ENCODE results near the gene WWOX.

Gene WWOX

DNA sequence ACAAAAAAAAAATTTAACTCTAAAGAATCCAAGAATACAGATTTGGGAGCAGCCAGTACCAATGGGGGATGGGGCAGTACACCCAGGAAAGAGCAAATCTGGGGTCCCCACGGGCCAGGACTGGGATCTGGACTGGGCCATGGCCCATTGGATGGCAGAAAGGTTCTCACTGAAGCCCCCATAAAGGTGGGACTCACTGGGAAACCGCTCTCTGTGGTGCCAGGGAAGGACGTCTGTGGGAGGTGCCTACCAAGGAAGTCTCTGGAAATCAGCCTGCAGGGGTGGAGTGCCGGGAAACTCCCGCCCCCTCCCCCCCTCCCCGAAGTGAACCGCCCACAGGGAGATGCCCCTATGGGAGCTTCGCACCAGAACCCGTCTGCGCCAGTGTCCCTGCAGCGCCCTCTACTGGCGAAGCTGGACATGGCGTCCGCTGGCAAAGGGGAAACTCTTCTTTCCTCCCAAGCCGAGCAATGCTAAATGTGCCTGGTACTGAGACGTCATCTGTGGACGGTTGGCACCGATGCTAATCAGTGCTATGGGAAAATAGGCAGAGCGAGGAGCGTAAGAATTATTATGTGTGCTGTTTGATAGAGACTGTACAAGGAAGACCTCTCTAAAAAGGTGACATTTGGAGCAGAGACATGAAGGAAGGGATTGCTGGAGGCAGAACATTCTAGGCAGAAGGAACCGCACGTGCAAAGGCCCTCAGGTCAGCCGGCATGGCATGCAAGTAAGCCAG, 671.1 kb downstream of the WWOX start:
- TF ChIP-seq, protein P1, sequence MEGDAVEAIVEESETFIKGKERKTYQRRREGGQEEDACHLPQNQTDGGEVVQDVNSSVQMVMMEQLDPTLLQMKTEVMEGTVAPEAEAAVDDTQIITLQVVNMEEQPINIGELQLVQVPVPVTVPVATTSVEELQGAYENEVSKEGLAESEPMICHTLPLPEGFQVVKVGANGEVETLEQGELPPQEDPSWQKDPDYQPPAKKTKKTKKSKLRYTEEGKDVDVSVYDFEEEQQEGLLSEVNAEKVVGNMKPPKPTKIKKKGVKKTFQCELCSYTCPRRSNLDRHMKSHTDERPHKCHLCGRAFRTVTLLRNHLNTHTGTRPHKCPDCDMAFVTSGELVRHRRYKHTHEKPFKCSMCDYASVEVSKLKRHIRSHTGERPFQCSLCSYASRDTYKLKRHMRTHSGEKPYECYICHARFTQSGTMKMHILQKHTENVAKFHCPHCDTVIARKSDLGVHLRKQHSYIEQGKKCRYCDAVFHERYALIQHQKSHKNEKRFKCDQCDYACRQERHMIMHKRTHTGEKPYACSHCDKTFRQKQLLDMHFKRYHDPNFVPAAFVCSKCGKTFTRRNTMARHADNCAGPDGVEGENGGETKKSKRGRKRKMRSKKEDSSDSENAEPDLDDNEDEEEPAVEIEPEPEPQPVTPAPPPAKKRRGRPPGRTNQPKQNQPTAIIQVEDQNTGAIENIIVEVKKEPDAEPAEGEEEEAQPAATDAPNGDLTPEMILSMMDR (IDR thresholded peaks at IDR 0.05; ENCODE audit: low read depth, low read length) = peak; percentile 30
- DNase-seq (ENCODE audit: extremely low read depth, low read depth) = no peak

DNA sequence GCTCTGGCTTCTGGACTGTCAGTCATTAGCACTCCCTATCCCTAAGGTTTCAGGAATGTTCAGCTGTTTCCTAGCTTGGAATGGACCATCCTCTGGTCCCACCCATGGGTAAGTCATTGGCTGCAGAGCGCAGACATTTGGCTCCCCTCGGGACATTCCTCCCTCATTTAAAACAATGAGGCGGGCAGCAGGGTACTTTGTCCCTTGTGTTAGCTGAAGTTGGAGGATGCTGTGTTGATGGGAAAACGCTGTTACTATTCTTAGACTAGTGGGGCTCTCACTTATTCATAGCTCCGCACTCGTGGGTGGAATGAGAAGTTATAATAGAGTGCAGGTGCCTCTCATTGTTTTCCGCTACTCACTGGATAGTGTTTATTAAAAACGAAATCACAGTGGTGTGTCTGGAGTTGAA, 673.8 kb downstream of the WWOX start:
- TF ChIP-seq, protein P1 (IDR thresholded peaks at IDR 0.05; ENCODE audit: low read depth, low read length) = no peak

DNA sequence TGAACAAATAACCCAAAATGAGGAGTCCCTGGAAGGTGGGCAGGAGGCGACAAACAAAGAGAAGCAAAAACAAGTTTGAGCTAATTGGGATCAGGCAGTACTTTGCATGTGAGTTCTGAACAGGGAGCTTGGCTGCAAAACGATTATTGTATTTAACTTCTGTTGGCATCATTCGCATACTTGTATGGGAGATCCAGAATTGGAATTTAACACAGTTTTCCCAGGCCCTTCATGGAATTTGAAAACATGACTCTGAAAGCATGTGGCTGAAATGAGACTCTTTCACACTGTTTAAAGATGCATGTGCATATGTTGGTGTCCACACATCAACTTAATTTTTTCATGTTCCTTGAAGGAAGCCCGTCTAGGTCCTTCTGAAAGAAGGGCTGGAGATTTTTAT, 674.3 kb downstream of the WWOX start:
- DNase-seq (ENCODE audit: extremely low read depth, low read depth) = no peak
- TF ChIP-seq, protein P1 (IDR thresholded peaks at IDR 0.05; ENCODE audit: low read depth, low read length) = no peak

More for the DNA sequence above, 673.8 kb downstream of the WWOX start:
- DNase-seq (ENCODE audit: extremely low read depth, low read depth) = no peak

DNA sequence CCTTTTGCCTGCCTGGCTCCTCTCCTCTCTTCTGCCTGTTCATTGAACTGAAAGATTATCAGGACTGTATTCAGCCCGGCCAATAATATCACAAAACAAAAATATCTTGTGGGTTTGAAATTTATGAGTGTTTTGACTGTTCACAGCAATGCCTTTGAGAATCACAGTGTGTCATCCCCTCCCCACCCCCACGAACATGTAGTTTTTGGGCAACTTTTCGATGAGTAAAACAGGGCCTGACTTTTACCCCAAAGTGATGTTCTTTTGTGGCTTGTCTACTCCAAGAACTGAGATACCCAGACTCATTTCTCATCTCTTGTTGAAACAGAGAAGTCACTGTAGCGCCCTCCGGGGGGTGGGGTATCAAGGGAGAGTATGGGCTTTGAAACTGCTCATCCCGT, 675.7 kb downstream of the WWOX start:
- TF ChIP-seq, protein P1 (IDR thresholded peaks at IDR 0.05; ENCODE audit: low read depth, low read length) = no peak
- DNase-seq (ENCODE audit: extremely low read depth, low read depth) = no peak

DNA sequence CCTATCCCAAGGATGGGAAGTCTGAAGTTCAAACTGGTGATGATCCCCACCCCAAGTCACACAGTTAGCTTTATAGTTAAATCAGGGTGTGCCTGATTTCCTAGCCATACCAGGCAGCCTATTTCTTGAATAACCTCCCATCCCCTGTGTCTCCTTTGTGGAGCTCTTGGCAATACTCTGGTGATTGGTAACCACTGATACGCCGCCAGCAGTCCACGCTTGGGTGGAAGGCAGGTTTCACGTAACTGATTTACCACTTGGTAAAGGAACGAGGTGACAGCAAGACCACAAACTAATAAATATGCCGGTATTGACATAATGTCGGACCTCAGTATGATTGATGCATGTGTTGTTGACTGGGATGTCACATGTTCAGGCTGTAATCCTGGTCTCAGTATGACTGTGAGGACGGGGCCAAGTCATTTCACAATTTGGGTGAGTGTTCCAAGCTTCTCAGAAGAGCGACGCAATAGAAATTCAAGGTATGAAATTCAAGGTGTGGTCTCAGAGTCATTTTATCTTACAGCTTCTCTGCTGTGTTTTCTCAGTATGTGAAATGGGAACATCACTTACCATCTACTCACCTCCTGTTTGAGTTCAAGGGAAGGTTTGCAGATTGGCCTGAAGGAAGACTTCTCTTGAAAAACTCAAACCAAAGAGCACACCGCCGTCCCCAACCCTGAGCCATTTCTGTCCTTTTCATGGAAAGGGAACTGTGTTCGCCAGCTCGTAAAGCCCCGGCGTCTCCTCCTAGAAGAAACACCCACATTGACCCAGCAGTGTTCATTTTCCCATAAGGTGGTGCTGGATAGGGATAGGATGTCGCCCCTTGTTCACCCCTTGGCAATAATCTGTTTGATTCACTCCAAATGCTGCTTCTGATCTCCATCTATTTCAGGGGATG, 678.9 kb downstream of the WWOX start:
- TF ChIP-seq, protein P1 (IDR thresholded peaks at IDR 0.05; ENCODE audit: low read depth, low read length) = no peak
- no peak for DNase-seq (ENCODE audit: extremely low read depth, low read depth)

DNA sequence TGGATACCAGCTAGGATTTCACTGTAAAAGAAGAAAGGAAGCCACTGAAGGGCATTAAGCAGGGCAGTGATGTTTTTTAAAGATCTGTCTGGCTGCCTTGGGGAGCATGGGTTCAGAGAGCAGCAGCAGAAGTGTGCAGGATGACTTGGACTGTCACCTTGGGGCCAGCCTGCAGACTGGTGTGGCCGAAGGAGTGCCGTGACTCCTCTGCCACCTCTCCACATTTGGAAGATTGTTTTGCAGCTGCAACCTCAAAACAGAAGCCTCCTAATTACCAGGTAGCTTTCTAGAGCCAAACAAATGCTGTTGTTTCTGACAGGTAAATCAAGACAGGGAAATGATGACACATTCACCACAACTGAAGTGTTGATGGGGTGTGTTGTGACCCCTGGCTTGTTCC, 681.4 kb downstream of the WWOX start:
- TF ChIP-seq, protein P1 (IDR thresholded peaks at IDR 0.05; ENCODE audit: low read depth, low read length) = no peak
- no peak for DNase-seq (ENCODE audit: extremely low read depth, low read depth)

DNA sequence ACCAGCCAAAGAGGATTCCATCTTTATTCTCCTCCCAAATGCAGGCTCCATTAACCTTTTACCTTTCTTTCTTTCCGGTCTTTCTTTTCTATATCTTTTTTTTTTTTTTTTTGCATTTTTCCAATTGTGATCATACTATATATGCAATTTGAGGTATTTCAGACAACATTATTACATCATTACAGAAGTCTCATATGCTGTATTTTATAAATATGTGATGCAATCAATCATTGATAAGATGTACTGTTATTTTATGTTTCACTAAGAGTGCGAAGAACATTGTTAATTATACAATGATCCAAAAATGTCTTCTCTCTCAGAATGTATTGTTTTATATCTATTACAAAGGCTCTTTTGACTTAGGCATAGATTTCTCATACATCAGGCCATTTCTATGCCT, 683.1 kb downstream of the WWOX start:
- TF ChIP-seq, protein P1 (IDR thresholded peaks at IDR 0.05; ENCODE audit: low read depth, low read length) = no peak
- DNase-seq (ENCODE audit: extremely low read depth, low read depth) = no peak
